ENCODE results near the gene UBR3. TPM values are rescaled to one million over a fixed set of nuclear protein-coding genes. Genes with fewer than 3 reads are reported as not detected.

The UBR3 gene
- total RNA-seq, 2 donors from 2014 or later = 20.4 to 24.8 TPM

DNA sequence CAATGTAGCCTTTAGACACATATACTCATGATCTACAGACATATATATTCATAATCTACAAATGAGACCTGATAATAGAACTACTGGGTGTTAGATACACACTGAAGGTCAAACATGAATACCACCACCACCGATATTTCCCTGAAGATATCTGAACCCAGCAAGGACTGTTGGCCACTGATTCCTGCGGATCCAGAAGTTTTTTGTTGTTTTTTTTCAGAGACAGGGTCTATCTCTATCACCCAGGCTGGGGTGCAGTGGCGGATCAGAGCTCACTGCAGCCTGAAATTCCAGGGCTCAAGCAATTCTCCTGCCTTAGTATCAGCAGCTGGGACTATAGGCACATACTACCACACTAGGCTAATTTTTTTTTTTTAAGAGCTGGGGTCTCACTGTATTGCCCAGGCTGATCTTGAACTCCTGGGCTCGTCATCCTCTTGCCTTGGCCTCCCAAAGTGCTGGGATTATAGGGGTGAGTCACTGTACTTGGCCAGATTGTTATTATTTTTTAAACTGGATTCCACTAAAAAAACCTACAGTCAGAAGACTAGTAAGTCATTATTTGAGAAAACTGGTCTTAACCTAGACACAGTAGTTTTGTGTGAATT, 4.4 kb upstream of the UBR3 start:
- Histone ChIP-seq H3K27me3 (ENCODE audit: control insufficient read depth, insufficient read depth, low read length, poor library complexity, severe bottlenecking) (no peaks in the 10 kb centered on the region), H3K4me3 (ENCODE audit: low read length) (peak overlapping the region; percentile 14), H3K4me1 (ENCODE audit: control insufficient read depth, insufficient read depth, low read length) (peaks cover 2% of the 10 kb centered on the region), H3K9ac (ENCODE audit: extremely low read depth, low read length, poor library complexity, severe bottlenecking) (no peak overlapping the region), H3K27ac (ENCODE audit: low read depth, low read length) (no peak overlapping the region), H3K9me3 (ENCODE audit: control insufficient read depth, low read length) (no peaks in the 10 kb centered on the region), H3K36me3 (ENCODE audit: control insufficient read depth, insufficient read depth, low read length) (peaks cover 39% of the 10 kb centered on the region)
- DNase-seq = no peak
- Mint-ChIP-seq H3K4me1 (peaks cover 11% of the 10 kb centered on the region), H3K27ac (no peak overlapping the region), H3K27me3 (ENCODE audit: insufficient read depth) (peaks cover 4% of the 10 kb centered on the region), H3K36me3 (ENCODE audit: low read depth) (peaks cover 30% of the 10 kb centered on the region), H3K4me3 (peak overlapping the region; percentile 86), H3K9me3 (no peaks in the 10 kb centered on the region)
- TF ChIP-seq, protein P1, sequence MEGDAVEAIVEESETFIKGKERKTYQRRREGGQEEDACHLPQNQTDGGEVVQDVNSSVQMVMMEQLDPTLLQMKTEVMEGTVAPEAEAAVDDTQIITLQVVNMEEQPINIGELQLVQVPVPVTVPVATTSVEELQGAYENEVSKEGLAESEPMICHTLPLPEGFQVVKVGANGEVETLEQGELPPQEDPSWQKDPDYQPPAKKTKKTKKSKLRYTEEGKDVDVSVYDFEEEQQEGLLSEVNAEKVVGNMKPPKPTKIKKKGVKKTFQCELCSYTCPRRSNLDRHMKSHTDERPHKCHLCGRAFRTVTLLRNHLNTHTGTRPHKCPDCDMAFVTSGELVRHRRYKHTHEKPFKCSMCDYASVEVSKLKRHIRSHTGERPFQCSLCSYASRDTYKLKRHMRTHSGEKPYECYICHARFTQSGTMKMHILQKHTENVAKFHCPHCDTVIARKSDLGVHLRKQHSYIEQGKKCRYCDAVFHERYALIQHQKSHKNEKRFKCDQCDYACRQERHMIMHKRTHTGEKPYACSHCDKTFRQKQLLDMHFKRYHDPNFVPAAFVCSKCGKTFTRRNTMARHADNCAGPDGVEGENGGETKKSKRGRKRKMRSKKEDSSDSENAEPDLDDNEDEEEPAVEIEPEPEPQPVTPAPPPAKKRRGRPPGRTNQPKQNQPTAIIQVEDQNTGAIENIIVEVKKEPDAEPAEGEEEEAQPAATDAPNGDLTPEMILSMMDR (conservative IDR thresholded peaks at IDR 0.05) = no peak
- 91 to 96% methylated on average over 4 of the region's 4 CpGs for WGBS, 2 experiments (ENCODE audit: insufficient coverage in 1 of 2, insufficient read length in 1 of 2)

DNA sequence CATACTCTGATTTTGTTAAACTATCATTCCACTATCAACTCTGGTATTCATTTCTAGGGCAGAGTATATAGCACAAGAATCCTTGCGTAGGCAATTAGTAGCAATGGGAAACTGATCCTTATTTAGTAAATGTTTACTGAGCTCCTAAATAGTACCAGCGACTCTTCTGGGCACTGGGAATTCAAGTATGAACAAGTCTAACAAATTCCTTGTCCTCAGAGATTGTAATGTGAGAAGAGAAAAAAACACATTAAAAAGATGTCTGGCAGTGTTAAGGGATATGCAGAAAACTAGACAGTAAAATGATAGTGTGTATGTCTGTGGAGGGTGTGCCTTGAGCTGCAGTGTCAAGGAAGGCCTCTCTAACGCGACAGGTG, 3.3 kb upstream of the UBR3 start:
- H3K27me3 ChIP-seq (ENCODE audit: control insufficient read depth, insufficient read depth, low read length, poor library complexity, severe bottlenecking) = no peaks in the 10 kb centered on the region
- Mint-ChIP-seq H3K27me3 (ENCODE audit: insufficient read depth) (peaks cover 4% of the 10 kb centered on the region), H3K36me3 (ENCODE audit: low read depth) (peaks cover 23% of the 10 kb centered on the region), H3K9me3 (no peaks in the 10 kb centered on the region), H3K4me1 (peaks cover 18% of the 10 kb centered on the region), H3K4me3 (peak overlapping the region; percentile 86), H3K27ac (peak overlapping the region; percentile 59)
- TF ChIP-seq, protein P1 (conservative IDR thresholded peaks at IDR 0.05) = no peak
- peak overlapping the region; percentile 92 for H3K4me3 ChIP-seq (ENCODE audit: low read length)
- WGBS, 2 experiments (ENCODE audit: insufficient coverage in 1 of 2, insufficient read length in 1 of 2) = 35 to 43% methylated on average over 2 to 4 of the region's 4 CpGs
- H3K36me3 ChIP-seq (ENCODE audit: control insufficient read depth, insufficient read depth, low read length) = peaks cover 28% of the 10 kb centered on the region
- no peak overlapping the region for H3K27ac ChIP-seq (ENCODE audit: low read depth, low read length)
- DNase-seq = no peak
- H3K9ac ChIP-seq (ENCODE audit: extremely low read depth, low read length, poor library complexity, severe bottlenecking) = peak overlapping the region; percentile 58
- H3K9me3 ChIP-seq (ENCODE audit: control insufficient read depth, low read length) = no peaks in the 10 kb centered on the region
- peaks cover 2% of the 10 kb centered on the region for H3K4me1 ChIP-seq (ENCODE audit: control insufficient read depth, insufficient read depth, low read length)

DNA sequence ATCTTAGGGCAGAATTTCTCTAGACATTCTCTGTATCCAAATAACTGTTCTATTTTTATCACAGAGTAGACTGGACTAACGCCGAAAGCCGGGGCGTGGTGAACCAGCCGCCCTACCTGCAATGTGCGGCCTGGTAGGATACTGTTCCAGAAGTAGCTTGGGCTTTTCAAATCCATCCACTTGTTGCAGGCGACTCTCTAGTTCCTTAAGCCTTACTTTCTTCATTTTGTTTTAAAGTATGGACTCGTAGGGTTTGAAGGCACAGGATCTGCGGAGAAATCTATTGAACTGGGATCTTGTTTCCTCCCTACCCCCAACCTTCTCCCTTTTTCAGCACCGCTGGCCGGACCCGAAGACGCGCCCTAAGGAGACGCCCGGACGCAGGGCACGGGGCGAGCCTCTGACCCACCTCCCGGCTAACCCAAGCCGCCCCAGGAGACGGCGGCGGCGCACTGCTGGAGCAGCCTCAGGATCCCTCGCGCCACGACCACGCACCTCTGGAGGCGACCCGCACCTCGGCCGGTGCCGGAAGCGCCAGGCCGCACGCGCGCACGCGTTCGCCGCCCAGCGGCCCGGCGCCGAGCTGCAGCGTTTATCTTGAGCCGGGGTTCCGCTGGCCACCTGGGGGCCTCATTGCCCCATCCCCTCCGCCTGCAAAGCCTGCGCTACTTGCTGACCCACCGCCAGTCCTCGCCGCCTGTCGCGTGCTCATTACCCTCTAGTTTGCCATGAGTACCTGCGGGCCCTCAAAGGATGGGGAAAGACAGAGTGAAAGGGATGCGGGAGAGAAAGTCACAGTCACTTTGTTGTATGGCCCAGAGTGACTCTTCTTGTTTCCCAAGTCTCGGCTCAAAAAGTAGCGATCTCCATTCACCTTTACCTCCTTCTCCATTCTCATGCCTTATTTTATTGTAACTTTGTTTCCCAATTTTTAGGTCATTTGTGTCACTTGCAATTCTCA, 2.6 kb upstream of the UBR3 start, which contains the start of gene METTL5:
TSS of gene METTL5 (minus strand) at position 533 of the 961 bp plus-strand sequence. CDS start at position 225, 308 bp downstream.
- Histone ChIP-seq H3K27ac (ENCODE audit: low read depth, low read length) (no peak within 1 kb of the TSS), H3K9ac (ENCODE audit: extremely low read depth, low read length, poor library complexity, severe bottlenecking) (peak within 1 kb of the TSS; percentile 58), H3K9me3 (ENCODE audit: control insufficient read depth, low read length) (no peaks in the 10 kb centered on the region), H3K36me3 (ENCODE audit: control insufficient read depth, insufficient read depth, low read length) (peaks cover 22% of the 10 kb centered on the region), H3K4me1 (ENCODE audit: control insufficient read depth, insufficient read depth, low read length) (no peaks in the 10 kb centered on the region), H3K27me3 (ENCODE audit: control insufficient read depth, insufficient read depth, low read length, poor library complexity, severe bottlenecking) (no peaks in the 10 kb centered on the region), H3K4me3 (ENCODE audit: low read length) (peak within 1 kb of the TSS; percentile 92)
- Mint-ChIP-seq H3K27ac (peak within 1 kb of the TSS; percentile 59), H3K36me3 (ENCODE audit: low read depth) (peaks cover 21% of the 10 kb centered on the region), H3K27me3 (ENCODE audit: insufficient read depth) (peaks cover 4% of the 10 kb centered on the region), H3K9me3 (no peaks in the 10 kb centered on the region), H3K4me3 (peak within 1 kb of the TSS; percentile 86), H3K4me1 (peaks cover 14% of the 10 kb centered on the region)
- DNase-seq = peak; percentile 95
- TF ChIP-seq, protein P1 (conservative IDR thresholded peaks at IDR 0.05) = peak; percentile 99
- 6 to 10% methylated on average over 12 to 61 of the region's 61 CpGs for WGBS, 2 experiments (ENCODE audit: insufficient coverage in 1 of 2, insufficient read length in 1 of 2)

Measured in endodermal cell (in vitro differentiated cells).